Measurements from ENCODE around the gene TBC1D22A. TPM values are rescaled to one million over a fixed set of nuclear protein-coding genes. Genes with fewer than 3 reads are reported as not detected.

Gene TBC1D22A
- total and polyA plus RNA-seq, 10 of the 15 experiments (the other 5 are each of a cell fraction or from before 2014, with no cell fraction given), result 0.63 to 44.7 (median 27.4) TPM

- no peaks in the 10 kb centered on the region for H4K20me1 ChIP-seq (ENCODE audit: control insufficient read depth, insufficient read depth)
- intact Hi-C loops (cut with micrococcal nuclease; ENCODE audit: unreplicated experiment), result no loop called here
Measured at GRCh38 chr22:47102648-47103047, 340.2 kb downstream of the TBC1D22A start.

GRCh38 chr22:47105085-47105484 lies 342.6 kb downstream of the TBC1D22A start:
- Histone ChIP-seq H3K4me1 (ENCODE audit: control insufficient read depth, insufficient read depth, low read length) (no peaks in the 10 kb centered on the region), H3K4me3 (no peak overlapping the region), H3K79me2 (ENCODE audit: control insufficient read depth, insufficient read depth, low read length) (no peaks in the 10 kb centered on the region), H2AFZ (ENCODE audit: control insufficient read depth, low read depth, low read length) (no peak overlapping the region), H3K27ac (ENCODE audit: control insufficient read depth, insufficient read depth) (no peak overlapping the region), H3K27me3 (replicated peaks in 1 of 2; ENCODE audit: control insufficient read depth in 2 of 2, insufficient read depth in 2 of 2, low read length in 1 of 2) (no peaks in the 10 kb centered on the region), H3K9me3 (replicated peaks; ENCODE audit: control insufficient read depth, insufficient read depth, low read length) (no peaks in the 10 kb centered on the region), H4K20me1 (ENCODE audit: control insufficient read depth, insufficient read depth) (no peaks in the 10 kb centered on the region), H3K4me2 (ENCODE audit: control insufficient read depth, insufficient read depth) (no peak overlapping the region), H3K9ac (ENCODE audit: control insufficient read depth, insufficient read depth, low read length) (no peak overlapping the region), H3K36me3 (ENCODE audit: control insufficient read depth in 2 of 2, insufficient read depth in 2 of 2, low read length in 1 of 2) (no peaks in the 10 kb centered on the region)
- BruUV-seq (replicated peaks), result no TSS peak
- SMC1A ChIA-PET (ENCODE audit: uncharacterized antibody, unreplicated experiment), result no interaction called here
- ATAC-seq (no peak), FAIRE-seq (no peak), DNase-seq (ENCODE audit: low read depth, low spot score) (no peak)
- WGBS (ENCODE audit: insufficient coverage, insufficient replicate concordance, low lambda C conversion rate, missing lambda C conversion rate), result 42% methylated on average over 4 of the region's 4 CpGs
- RAD21 ChIA-PET (ENCODE audit: unreplicated experiment), result no interaction called here
- POLR2A ChIA-PET, result no interaction called here
- in situ Hi-C loops (cut with MboI), result no loop called here
- intact Hi-C loops (cut with micrococcal nuclease; ENCODE audit: unreplicated experiment), result no loop called here
- CTCF ChIA-PET, result no interaction called here
- TF ChIP-seq POLR2AphosphoS5 (IDR thresholded peaks at IDR 0.05; ENCODE audit: low read length) (no peak), SMC3 (IDR thresholded peaks at IDR 0.05; ENCODE audit: borderline replicate concordance, low read length) (no peak), NFIC (IDR thresholded peaks at IDR 0.05; ENCODE audit: low read depth, low read length) (peak; percentile 65; the same call in 1 of the 2 replicates), ETV6 (conservative IDR thresholded peaks at IDR 0.05 in 1 of 2, IDR thresholded peaks at IDR 0.05 in 1 of 2; ENCODE audit: borderline replicate concordance in 1 of 2, low read depth in 1 of 2) (no peak), SRF (IDR thresholded peaks at IDR 0.05; ENCODE audit: low read depth in 2 of 2, low read length in 2 of 2) (no peak), RUNX3 (IDR thresholded peaks at IDR 0.05; ENCODE audit: low read length) (peak; percentile 96), CBFB (IDR thresholded peaks at IDR 0.05; ENCODE audit: low read depth) (peak; percentile 45; the same call in 1 of the 2 replicates), HDGF (IDR thresholded peaks at IDR 0.05) (no peak), BRCA1 (IDR thresholded peaks at IDR 0.05; ENCODE audit: low read depth, low read length) (no peak), ZZZ3 (IDR thresholded peaks at IDR 0.05; ENCODE audit: control insufficient read depth, insufficient read length, low read depth) (no peak), TCF7 (IDR thresholded peaks at IDR 0.05; ENCODE audit: borderline replicate concordance) (0 out of 2 replicates have a peak, but pooled peaks have one; percentile 28), MXI1 (IDR thresholded peaks at IDR 0.05; ENCODE audit: low read depth, low read length) (no peak), IKZF2 (IDR thresholded peaks at IDR 0.05) (no peak), CHD2 (IDR thresholded peaks at IDR 0.05; ENCODE audit: borderline replicate concordance, low read depth, low read length) (no peak)

More at GRCh38 chr22:47102648-47103047, 340.2 kb downstream of the TBC1D22A start:
- TF ChIP-seq TAF1 (IDR thresholded peaks at IDR 0.05; ENCODE audit: borderline replicate concordance, low read depth, low read length), result no peak
- no peak for TF ChIP-seq SREBF2 (IDR thresholded peaks at IDR 0.05; ENCODE audit: low read length)
- TF ChIP-seq BRCA1 (IDR thresholded peaks at IDR 0.05; ENCODE audit: low read depth, low read length), result no peak
- no peak for TF ChIP-seq NFYA (IDR thresholded peaks at IDR 0.05; ENCODE audit: borderline replicate concordance, low read depth, low read length)
- no peak for TF ChIP-seq NFYB (IDR thresholded peaks at IDR 0.05; ENCODE audit: insufficient read depth, low read depth, low read length)
- TF ChIP-seq BCL11A (IDR thresholded peaks at IDR 0.05; ENCODE audit: low read depth, low read length), result no peak
- TF ChIP-seq HCFC1 (IDR thresholded peaks at IDR 0.05; ENCODE audit: low read length), result no peak
- no peak for TF ChIP-seq CREM (IDR thresholded peaks at IDR 0.05; ENCODE audit: low read depth)
- no peak for TF ChIP-seq BACH1 (IDR thresholded peaks at IDR 0.05; ENCODE audit: borderline replicate concordance)
- Histone ChIP-seq H3K4me3 (no peak overlapping the region), H3K9me3 (replicated peaks; ENCODE audit: control insufficient read depth, insufficient read depth, low read length) (no peaks in the 10 kb centered on the region), H3K4me1 (ENCODE audit: control insufficient read depth, insufficient read depth, low read length) (no peaks in the 10 kb centered on the region), H3K27me3 (replicated peaks in 1 of 2; ENCODE audit: control insufficient read depth in 2 of 2, insufficient read depth in 2 of 2, low read length in 1 of 2) (no peaks in the 10 kb centered on the region), H3K9ac (ENCODE audit: control insufficient read depth, insufficient read depth, low read length) (no peak overlapping the region), H2AFZ (ENCODE audit: control insufficient read depth, low read depth, low read length) (no peak overlapping the region), H3K36me3 (ENCODE audit: control insufficient read depth in 2 of 2, insufficient read depth in 2 of 2, low read length in 1 of 2) (no peaks in the 10 kb centered on the region; a peak in 1 of 4 replicates), H3K79me2 (ENCODE audit: control insufficient read depth, insufficient read depth, low read length) (no peaks in the 10 kb centered on the region), H3K27ac (ENCODE audit: control insufficient read depth, insufficient read depth) (no peak overlapping the region), H3K4me2 (ENCODE audit: control insufficient read depth, insufficient read depth) (no peak overlapping the region)
- RAD21 ChIA-PET (ENCODE audit: unreplicated experiment), result no interaction called here
- no TSS peak for BruUV-seq (replicated peaks)
- POLR2A ChIA-PET, result no interaction called here
- CTCF ChIA-PET, result no interaction called here
- SMC1A ChIA-PET (ENCODE audit: uncharacterized antibody, unreplicated experiment), result no interaction called here
- in situ Hi-C loops (cut with MboI), result no loop called here
- ATAC-seq (no peak), FAIRE-seq (no peak), DNase-seq (ENCODE audit: low read depth, low spot score) (no peak)
- WGBS (ENCODE audit: insufficient coverage, insufficient replicate concordance, low lambda C conversion rate, missing lambda C conversion rate), result 50% methylated on average over 2 of the region's 2 CpGs

All from GM12878 (cell line).